ENCODE results near the gene DUSP6. TPM values are rescaled to one million over a fixed set of nuclear protein-coding genes. Genes with fewer than 3 reads are reported as not detected.

The DUSP6 gene
- total RNA-seq, 4 donors from 2014 or later: 33.1 to 71.0 (median 46.7) TPM

DNA sequence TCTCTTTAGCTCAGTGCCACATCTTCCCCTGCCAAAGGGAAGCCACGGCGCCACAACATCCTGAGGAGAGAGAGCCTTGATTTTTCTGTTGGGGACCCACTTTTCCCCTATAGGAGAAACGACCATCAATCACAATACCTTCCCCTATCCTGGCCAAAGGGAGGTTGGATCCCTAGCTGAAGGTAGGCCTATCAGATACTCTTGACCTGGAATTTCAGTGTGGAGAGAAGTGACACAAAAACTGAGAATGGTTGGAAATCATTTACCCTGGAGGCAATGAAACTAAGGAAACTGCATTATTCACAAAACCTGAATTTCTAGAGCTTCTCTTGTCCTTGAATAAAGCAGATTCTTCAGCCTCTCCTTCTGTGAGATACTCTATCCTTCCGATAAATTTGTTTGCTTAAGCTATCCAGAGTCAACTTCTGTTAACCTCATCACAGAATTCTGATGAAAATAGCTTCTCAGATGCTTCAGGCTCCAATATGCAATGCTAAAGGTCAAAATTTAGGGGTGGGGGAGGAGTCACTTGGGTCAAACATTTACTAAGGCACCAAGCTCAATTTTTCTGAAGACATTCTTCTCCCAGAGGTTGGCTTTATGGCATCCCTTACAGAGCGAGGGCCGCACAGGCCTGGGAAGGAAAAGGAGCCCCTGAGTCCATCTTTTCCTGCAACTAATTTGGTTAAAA is 27.0 kb upstream of the DUSP6 start:
- Histone ChIP-seq H3K27ac (peak overlapping the region in 2 of 4 donors; percentile 7 to 10), H3K9me3 (no peaks in the 10 kb centered on the region), H3K36me3 (no peaks in the 10 kb centered on the region), H3K4me1 (peaks cover 0 to 21% (median 12%) of the 10 kb centered on the region in 4 donors), H3K4me3 (no peak overlapping the region), H3K27me3 (no peaks in the 10 kb centered on the region)
- no peak for DNase-seq
- TF ChIP-seq POLR2A (IDR thresholded peaks at IDR 0.05): no peak
- TF ChIP-seq, protein P1, sequence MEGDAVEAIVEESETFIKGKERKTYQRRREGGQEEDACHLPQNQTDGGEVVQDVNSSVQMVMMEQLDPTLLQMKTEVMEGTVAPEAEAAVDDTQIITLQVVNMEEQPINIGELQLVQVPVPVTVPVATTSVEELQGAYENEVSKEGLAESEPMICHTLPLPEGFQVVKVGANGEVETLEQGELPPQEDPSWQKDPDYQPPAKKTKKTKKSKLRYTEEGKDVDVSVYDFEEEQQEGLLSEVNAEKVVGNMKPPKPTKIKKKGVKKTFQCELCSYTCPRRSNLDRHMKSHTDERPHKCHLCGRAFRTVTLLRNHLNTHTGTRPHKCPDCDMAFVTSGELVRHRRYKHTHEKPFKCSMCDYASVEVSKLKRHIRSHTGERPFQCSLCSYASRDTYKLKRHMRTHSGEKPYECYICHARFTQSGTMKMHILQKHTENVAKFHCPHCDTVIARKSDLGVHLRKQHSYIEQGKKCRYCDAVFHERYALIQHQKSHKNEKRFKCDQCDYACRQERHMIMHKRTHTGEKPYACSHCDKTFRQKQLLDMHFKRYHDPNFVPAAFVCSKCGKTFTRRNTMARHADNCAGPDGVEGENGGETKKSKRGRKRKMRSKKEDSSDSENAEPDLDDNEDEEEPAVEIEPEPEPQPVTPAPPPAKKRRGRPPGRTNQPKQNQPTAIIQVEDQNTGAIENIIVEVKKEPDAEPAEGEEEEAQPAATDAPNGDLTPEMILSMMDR (IDR thresholded peaks at IDR 0.05): no peak

- TF ChIP-seq, protein P1 (IDR thresholded peaks at IDR 0.05): no peak
- Histone ChIP-seq H3K27me3 (no peaks in the 10 kb centered on the region), H3K36me3 (no peaks in the 10 kb centered on the region), H3K27ac (peak overlapping the region in 3 of 4 donors; percentile 62 to 92 (median 72)), H3K4me1 (peaks cover 0 to 12% (median 6%) of the 10 kb centered on the region in 4 donors), H3K9me3 (no peaks in the 10 kb centered on the region), H3K4me3 (no peak overlapping the region)
- DNase-seq: no peak
These were observed 24.5 kb upstream of the DUSP6 start for GRCh38 chr12:89376844-89377243.

DNA sequence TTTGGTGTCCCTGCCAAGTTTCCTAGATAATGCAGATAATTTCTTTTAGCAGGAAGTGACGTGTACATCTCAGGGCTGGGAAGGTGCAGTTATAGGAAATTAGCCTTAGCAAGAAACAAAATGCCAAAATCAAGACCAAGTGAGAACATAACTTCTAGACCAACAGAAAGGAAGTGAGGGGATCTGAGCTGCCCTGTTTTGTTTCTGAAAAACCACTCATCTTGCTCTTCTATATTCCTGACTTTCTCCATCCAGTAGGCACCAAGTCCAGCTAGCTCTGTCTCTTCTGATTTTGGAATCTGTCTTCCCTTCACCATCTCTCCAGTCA is 23.9 kb upstream of the DUSP6 start:
- no peak overlapping the region for H3K4me3 ChIP-seq
- H3K9me3 ChIP-seq: no peaks in the 10 kb centered on the region
- H3K36me3 ChIP-seq: no peaks in the 10 kb centered on the region
- H3K27ac ChIP-seq: peak overlapping the region in 3 of 4 donors; percentile 62 to 92 (median 72)
- TF ChIP-seq, protein P1 (IDR thresholded peaks at IDR 0.05): no peak
- no peak for TF ChIP-seq POLR2A (IDR thresholded peaks at IDR 0.05)
- H3K4me1 ChIP-seq: peaks cover 0 to 13% (median 6%) of the 10 kb centered on the region in 4 donors
- no peaks in the 10 kb centered on the region for H3K27me3 ChIP-seq
- no peak for DNase-seq

GRCh38 chr12:89373763-89374572 is 21.7 kb upstream of the DUSP6 start:
- H3K4me1 ChIP-seq: peaks cover 0 to 22% (median 6%) of the 10 kb centered on the region in 4 donors

GRCh38 chr12:89372584-89373370 is 20.5 kb upstream of the DUSP6 start:
- H3K27me3 ChIP-seq: no peaks in the 10 kb centered on the region
- H3K4me1 ChIP-seq: peaks cover 0 to 28% (median 5%) of the 10 kb centered on the region in 4 donors
- no peak for DNase-seq
- no peaks in the 10 kb centered on the region for H3K36me3 ChIP-seq
- peak overlapping the region in 2 of 4 donors; percentile 11 to 61 for H3K27ac ChIP-seq
- TF ChIP-seq, protein P1 (IDR thresholded peaks at IDR 0.05): no peak
- no peak for TF ChIP-seq POLR2A (IDR thresholded peaks at IDR 0.05)
- H3K4me3 ChIP-seq: no peak overlapping the region
- H3K9me3 ChIP-seq: no peaks in the 10 kb centered on the region

More at GRCh38 chr12:89373763-89374572, 21.7 kb upstream of the DUSP6 start:
- Histone ChIP-seq H3K4me3 (no peak overlapping the region), H3K9me3 (no peaks in the 10 kb centered on the region), H3K36me3 (no peaks in the 10 kb centered on the region), H3K27ac (peak overlapping the region in 3 of 4 donors; percentile 2 to 22 (median 22)), H3K27me3 (no peaks in the 10 kb centered on the region)
- no peak for DNase-seq
- TF ChIP-seq, protein P1 (IDR thresholded peaks at IDR 0.05): no peak
- no peak for TF ChIP-seq POLR2A (IDR thresholded peaks at IDR 0.05)

Data from Peyer's patch (tissue), 4 donors.